OCI-LY3 (cell line): ENCODE results near the gene ACIN1.

ENCODE experiments used
- CTCF ChIP-seq: fragments of 200-600, 300-600 bp; sonication (generic); IDR thresholded peaks from 2 replicates; pipeline ENCODE4 v1.5.1; 2014; ENCODE audit warnings: antibody characterized with exemption, low read length, low read depth
- EZH2phosphoT487 ChIP-seq: fragments of 200-600 bp; shearing (Covaris generic); IDR thresholded peaks from 2 replicates; pipeline ENCODE4 v1.6.1; 2018; ENCODE audit warnings: antibody characterized with exemption, mixed run types, low read depth

DNA sequence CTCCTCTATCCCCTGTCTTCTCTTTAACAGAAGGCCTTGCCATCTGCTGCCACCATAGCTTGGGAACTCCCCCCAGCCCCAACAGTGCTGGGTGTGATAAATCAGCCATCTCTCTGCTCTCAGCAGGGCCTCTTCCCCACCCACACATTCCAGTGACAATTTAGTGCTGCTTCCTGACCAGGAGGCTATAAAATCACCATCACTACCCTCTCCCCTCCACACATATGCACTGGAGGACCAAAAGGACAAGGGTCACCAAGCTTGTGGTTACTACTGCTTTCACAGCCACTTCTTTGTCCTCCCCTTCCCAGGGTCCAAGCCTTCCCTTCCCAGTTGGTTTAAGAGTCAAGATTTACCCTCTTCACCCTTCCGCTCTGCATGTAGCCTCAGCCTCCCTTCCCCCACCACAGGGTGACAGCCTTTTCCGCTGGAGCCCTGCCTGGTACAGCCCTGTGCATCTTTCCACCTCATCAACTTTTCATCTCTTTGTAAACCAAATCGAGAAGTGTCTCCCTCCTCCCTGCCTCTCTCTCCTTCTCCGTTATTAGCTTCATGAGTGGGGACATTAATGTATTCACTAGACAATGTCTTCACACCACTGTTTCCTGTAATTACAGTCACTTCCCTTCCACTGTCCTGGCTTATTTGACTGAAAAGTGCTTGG lies 69.7 kb downstream of the ACIN1 start:
- no peak for TF ChIP-seq CTCF
- TF ChIP-seq EZH2phosphoT487: no peak
